H1 (cell line): ENCODE results near the gene SGK1. TPM values are rescaled to one million over a fixed set of nuclear protein-coding genes. Genes with fewer than 3 reads are reported as not detected.

Source experiments
- ATF3 ChIP-seq: IDR thresholded peaks from 2 replicates; pipeline ENCODE4 v1.6.1; 2011; ENCODE audit warnings: low read depth, mild to moderate bottlenecking, low read length; ENCODE audit not compliant: insufficient read depth
- BRCA1 ChIP-seq: IDR thresholded peaks from 2 replicates; pipeline ENCODE4 v1.6.1; 2012; ENCODE audit warnings: low read depth, low read length, improper control_type of control experiment
- KDM4A ChIP-seq: IDR thresholded peaks from one replicate; pipeline ENCODE4 v1.7.1; 2012; ENCODE audit warnings: low read depth, mild to moderate bottlenecking, moderate library complexity, low read length, inconsistent platforms; ENCODE audit not compliant: severe bottlenecking
- MAX ChIP-seq: IDR thresholded peaks from 2 replicates; pipeline ENCODE4 v1.6.1; 2012; ENCODE audit warnings: inconsistent platforms
- SIN3A ChIP-seq, 2 experiments: IDR thresholded peaks in 1 of 2; conservative IDR thresholded peaks in 1 of 2; 2 replicates each; pipeline ENCODE4 v1.6.1; 2011 to 2012; ENCODE audit warnings: low read length in 2 of 2, improper control_type of control experiment in 1 of 2, low read depth in 1 of 2, mild to moderate bottlenecking in 1 of 2
- SIX5 ChIP-seq: IDR thresholded peaks from 2 replicates; pipeline ENCODE4 v1.6.1; 2011; ENCODE audit warnings: mild to moderate bottlenecking, low read depth, low read length
- SP4 ChIP-seq: IDR thresholded peaks from 2 replicates; pipeline ENCODE4 v1.6.1; 2012; ENCODE audit warnings: low read length, inconsistent platforms
- polyA plus RNA-seq, 7 experiments: library from polyadenylated mRNA; depleted of rRNA in 3 of 7; stranded (reverse) in 5 of 7; unstranded in 2 of 7; fragments of >200 nt in 5 of 7; fragments of 200-250 nt in 2 of 7; gene quantifications; 1 replicate in 5 of 7; 2 replicates in 1 of 7; 4 replicates in 1 of 7; pipeline versions ENCODE4 v1.2.1 to v1.2.3, GENCODE V29; 2011 to 2013; ENCODE audit warnings: missing spikeins in 2 of 7, mixed read lengths in 2 of 7
- total RNA-seq: library from RNA; stranded (reverse); fragmentation: NEBNext Ultra II Directional; extraction: Animal tissue kit (Norgen Biotek cat#: 25700); gene quantifications from 2 replicates; pipeline ENCODE4 v1.2.1, GENCODE V29; 2021

SGK1 gene
- total and polyA plus RNA-seq, 2 of the 8 experiments (the other 6 are each of a cell fraction or from before 2014, with no cell fraction given): 14.5 to 18.4 TPM

- TF ChIP-seq ATF3 (no peak), SIN3A (conservative IDR thresholded peaks at IDR 0.05 in 1 of 2, IDR thresholded peaks at IDR 0.05 in 1 of 2; ENCODE audit: low read depth in 1 of 2, low read length in 2 of 2) (no peak), SP4 (no peak), SIX5 (no peak), BRCA1 (no peak), MAX (no peak), KDM4A (no peak)
Observed at GRCh38 chr6:134343066-134343465, 25.2 kb upstream of the SGK1 start (continued).
